ENCODE measurements around the gene RBMY1D. TPM values are rescaled to one million over a fixed set of nuclear protein-coding genes. Genes with fewer than 3 reads are reported as not detected.

RBMY1D gene
- total RNA-seq, result not detected in 2 replicates

GRCh38 chrY:21894426-21894825 lies at the start of gene RBMY1D:
Gene RBMY1D, minus strand, starts transcription at chrY:21894526. Its CDS starts 2,013 bp downstream, at chrY:21892513.

DNA sequence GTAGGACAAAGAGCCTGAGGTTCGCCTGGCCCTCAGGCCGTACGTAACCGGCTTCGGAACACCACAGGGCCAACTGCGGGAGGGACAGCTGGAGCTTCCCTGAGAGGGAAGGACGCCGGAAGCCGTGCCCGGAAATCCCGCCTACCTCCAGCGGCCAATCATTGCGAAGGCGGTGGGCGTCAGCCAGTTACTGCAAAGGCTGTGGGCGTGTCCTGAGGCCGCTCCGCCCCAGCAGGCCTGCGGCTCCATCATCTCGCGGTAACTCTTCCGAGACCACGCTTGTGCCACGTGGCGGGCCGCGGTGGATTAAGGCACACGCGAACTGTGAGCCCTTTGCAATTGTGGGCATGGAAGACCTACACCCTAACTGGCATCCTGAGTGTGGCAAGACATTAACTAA lies 23.6 kb upstream of the RBMY1D start, which contains the start of gene RBMY1E:
TSS of gene RBMY1E (minus strand) at position 101 of the 400 bp plus-strand sequence. CDS start 1,978 bp downstream, outside the sequence.

Other genes with a start within 250 kb of the RBMY1D start
- not detected in 2 replicates for gene RBMY1E, start 23.5 kb upstream of the RBMY1D start, total RNA-seq

All from epithelial cell of umbilical artery (primary cell).